ENCODE data around the gene H1-8.
"Not testable (repeated sequence)": the region's sequence is repeated elsewhere in the genome, so short reads cannot be mapped to it uniquely, and the experiment has no call there.

H1-8 gene

GRCh38 chr3:129533406-129533805 lies 9.6 kb upstream of the H1-8 start:
- no peak for DNase-seq (ENCODE audit: low read depth, low spot score)

GRCh38 chr3:129534428-129535027 lies 8.4 kb upstream of the H1-8 start:
- no peak for DNase-seq (ENCODE audit: low read depth, low spot score)

DNA sequence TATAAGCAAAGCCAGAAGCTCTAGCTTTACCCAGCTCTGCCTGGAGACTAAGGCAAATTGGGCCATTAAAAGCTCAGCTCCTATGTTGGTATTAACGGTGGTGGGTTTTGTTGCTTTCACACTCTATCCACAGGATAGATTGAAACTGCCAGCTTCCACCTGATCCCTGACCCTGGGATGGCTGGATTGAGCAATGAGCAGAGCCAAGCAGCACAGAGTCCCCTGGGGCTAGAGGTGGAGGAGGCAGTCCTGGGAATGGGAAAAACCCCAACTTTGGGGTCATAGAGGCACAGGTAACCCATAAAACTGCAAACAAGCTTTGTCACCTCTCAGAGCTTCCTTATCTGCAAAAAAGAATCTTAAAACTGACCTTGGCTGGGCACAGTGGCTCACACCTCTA lies 7.9 kb upstream of the H1-8 start:
- no peak for DNase-seq (ENCODE audit: low read depth, low spot score)

GRCh38 chr3:129536374-129536667 lies 6.7 kb upstream of the H1-8 start:
- DNase-seq (ENCODE audit: low read depth, low spot score): no peak

- no peak for DNase-seq (ENCODE audit: low read depth, low spot score)
These were observed 6.2 kb upstream of the H1-8 start for GRCh38 chr3:129536804-129537203.

GRCh38 chr3:129539206-129539605 lies 3.8 kb upstream of the H1-8 start:
- no peak for DNase-seq (ENCODE audit: low read depth, low spot score)

- no peak for DNase-seq (ENCODE audit: low read depth, low spot score)
These were observed 2.0 kb upstream of the H1-8 start for GRCh38 chr3:129540776-129541516.

- no peak for DNase-seq (ENCODE audit: low read depth, low spot score)
These were observed 228 bp upstream of the H1-8 start for GRCh38 chr3:129542747-129543146.

DNA sequence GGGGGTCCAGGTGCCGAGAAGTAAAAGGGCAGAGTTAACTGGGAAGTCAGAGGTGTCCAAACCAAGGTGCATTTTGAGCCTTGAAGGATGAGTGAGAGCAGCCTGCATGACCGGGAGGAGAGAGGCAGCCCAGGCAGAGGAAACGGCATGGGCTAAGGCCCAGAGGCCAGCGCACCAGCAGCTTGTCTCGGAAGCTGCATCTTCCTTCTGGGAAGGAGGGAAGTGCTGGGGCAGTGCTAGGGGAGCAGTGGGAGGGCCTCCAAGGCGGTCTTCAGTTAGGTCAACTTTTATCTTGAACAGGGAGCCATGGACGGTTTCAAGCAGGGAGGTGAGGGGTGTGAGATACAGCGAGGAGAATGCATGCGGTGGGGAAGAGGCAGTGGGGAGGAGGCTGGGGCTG lies 1.0 kb downstream of the H1-8 start:
- DNase-seq (ENCODE audit: low read depth, low spot score): no peak

DNA sequence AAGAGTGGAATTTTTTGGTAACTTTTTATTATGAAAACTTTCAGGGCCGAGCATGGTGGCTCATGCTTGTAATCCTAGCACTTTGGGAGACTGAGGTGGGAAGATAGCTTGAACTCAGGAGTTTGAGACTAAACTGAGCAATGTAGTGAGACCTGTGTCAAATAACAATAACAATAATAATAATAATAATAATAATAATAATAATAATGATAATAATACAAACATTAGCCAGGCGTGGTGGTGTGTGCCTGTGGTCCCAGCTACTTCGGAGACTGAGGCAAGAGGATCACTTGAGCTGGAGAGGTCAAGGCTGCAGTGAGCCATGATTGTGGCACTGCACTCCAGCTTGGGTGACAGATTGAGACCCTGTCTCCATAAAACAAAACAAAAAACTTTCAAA lies 3.0 kb downstream of the H1-8 start:
- not testable (repeated sequence) for DNase-seq (ENCODE audit: low read depth, low spot score)

DNA sequence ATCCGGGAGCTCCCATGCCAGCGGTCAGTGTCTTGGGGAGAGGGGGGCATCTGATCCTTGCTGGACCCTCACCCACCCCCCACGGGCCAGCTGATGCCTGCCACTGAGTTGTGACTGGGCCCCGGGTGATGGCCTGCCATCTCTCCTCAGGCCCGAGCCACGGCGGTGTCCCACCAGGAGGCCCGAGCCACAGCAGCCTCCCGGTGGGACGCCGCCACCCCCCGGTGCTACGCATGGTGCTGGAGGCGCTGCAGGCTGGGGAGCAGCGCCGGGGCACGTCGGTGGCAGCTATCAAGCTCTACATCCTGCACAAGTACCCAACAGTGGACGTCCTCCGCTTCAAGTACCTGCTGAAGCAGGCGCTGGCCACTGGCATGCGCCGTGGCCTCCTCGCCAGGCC lies 4.3 kb downstream of the H1-8 start:
- no peak for DNase-seq (ENCODE audit: low read depth, low spot score)

GRCh38 chr3:129548104-129548965 lies 5.4 kb downstream of the H1-8 start:
- no peak for DNase-seq (ENCODE audit: low read depth, low spot score)

- DNase-seq (ENCODE audit: low read depth, low spot score): no peak
These were observed 6.2 kb downstream of the H1-8 start for GRCh38 chr3:129549006-129549800.

DNA sequence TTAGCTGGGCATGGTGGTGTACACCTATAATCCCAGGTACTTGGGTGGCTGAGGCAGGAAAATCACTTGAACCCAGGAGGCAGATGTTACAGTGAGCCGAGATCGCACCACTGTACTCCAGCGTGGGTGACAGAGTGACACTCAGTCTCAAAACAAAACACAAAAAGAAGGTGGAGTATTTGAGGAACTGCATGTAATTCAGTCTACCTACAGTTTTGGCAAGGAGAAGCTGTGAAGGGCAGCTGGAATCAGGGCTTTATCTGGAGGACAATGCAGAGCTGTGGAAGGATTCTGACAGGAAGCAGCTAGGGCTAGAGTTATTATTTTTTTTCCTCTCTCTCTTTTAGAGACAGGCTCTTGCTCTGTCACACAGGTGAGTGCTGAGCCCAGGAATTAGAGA lies 6.8 kb downstream of the H1-8 start:
- DNase-seq (ENCODE audit: low read depth, low spot score): no peak

DNA sequence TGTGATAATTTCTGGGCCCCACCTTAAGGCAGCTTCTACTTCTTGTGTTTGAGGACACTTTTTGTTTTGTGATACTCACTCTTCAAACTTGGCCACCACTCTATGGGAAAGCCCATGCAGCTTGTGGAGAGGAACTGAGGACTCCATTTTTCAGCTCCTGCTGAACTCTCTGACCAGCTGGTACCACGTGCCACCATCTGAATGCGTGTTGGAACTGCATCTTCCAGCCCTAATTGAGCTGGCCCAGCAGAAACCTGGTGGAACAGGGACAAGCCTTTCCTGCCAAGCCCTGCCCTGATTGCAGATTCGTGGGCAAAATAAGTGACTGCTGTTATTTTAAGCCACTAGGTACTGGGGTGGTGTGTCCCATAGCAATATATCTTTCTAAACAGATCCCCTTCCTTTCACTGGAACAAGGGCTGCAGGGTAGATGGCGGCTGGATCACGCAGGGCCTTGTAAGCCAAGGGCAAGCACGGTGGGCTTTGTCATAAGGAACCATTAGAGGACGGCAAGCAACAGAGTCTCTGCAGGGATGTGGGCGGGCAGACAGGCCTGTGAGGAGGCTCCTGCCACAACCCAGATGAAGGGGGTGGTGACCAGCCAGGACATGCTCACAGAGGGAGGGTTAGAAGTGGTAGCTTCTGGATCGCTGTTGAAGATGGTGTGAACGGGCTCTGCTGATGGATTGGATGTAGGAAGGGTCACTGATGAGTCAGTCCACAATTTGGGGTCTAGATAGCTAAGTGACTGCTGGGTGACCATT lies 9.5 kb downstream of the H1-8 start:
- no peak for DNase-seq (ENCODE audit: low read depth, low spot score)

GRCh38 chr3:129553171-129553570 lies 10.2 kb downstream of the H1-8 start:
- no peak for DNase-seq (ENCODE audit: low read depth, low spot score)

GRCh38 chr3:129553719-129554118 lies 10.7 kb downstream of the H1-8 start:
- no peak for DNase-seq (ENCODE audit: low read depth, low spot score)

DNA sequence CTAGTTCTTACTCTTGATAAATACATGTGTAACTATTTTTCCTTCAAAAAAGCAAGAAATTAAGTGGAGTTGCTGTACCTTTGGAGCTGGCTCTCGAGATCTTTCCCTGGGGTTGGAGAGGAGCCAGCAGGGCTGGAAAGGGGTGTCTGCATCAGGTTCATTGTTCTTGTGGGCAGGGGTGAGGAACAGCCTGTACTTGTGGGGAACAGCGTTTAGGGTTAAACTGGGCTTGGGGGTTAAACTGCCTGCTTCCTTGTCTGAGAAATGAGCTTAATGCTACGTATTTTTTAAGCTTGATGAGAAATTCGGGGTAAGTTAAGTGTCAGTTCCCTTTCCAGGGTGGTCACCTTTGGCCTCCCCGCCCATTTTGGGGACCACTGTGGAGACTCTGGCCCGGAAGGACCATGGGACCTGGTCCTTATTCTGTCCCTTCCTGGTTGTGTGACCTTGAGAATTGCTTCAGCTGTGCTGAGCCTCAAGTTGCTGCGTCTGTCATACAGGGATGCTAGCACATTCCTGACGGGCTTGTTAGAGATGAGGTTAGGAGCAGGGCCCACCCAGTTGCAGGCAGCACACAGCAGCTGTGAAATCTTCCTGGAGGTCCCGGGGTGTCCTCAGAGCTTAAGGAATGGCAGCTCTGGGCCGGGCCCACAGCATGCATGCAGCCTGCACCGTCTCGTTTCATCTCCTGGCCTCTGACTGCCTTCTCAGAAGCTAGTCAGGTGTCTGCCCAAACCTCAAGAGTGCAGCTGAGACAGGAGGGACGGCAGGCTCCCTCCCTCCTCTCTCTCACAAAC lies 11.6 kb downstream of the H1-8 start:
- no peak for DNase-seq (ENCODE audit: low read depth, low spot score)

DNA sequence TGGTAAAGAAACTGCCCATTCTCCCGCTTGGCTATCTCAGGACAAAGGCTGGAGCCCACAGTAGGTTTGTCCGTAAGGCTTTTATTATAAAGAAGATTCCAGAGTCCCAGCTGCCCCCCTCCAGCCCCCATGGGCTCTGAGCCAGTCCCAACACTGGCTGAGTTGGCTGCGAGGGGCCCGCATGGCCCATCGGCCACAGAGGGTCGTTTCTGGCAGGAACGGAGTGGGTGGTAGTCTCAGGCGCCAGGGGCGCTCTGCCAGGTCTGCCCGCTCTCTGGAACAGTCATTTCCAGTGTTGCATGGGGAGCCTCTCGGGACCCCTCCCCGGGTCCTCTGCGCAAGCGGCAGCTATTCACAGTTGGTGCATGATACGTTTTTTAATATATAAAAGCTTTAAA lies 12.2 kb downstream of the H1-8 start:
- DNase-seq (ENCODE audit: low read depth, low spot score): no peak

- DNase-seq (ENCODE audit: low read depth, low spot score): no peak
These were observed 12.8 kb downstream of the H1-8 start for GRCh38 chr3:129555616-129556357.

Measured in iPS DF 19.7 (cell line).